Body of pancreas (tissue), 4 donors: ENCODE measurements around the gene UBE3B. TPM values are rescaled to one million over a fixed set of nuclear protein-coding genes. Genes with fewer than 3 reads are reported as not detected.

Experiments used
- ATAC-seq: fragments of 150-250 bp; one replicate; pipeline ENCODE4 v1.9.1; 2016
- DNase-seq, 4 donors: peaks; one replicate each; pipeline ENCODE4 v3.0.0-alpha.2; 2019
- H3K27ac ChIP-seq, 4 donors: fragments of 200-600 bp; sonication (generic); 1 replicate in 3 of 4; 2 replicates in 1 of 4; pipeline versions ENCODE4 v1.5.1 to v1.6.1; 2016 to 2019; ENCODE audit warnings: mild to moderate bottlenecking in 1 of 4, mixed read lengths in 1 of 4, moderate library complexity in 1 of 4
- H3K27me3 ChIP-seq, 2 donors: fragments of 200-600 bp; sonication (generic); one replicate each; pipeline ENCODE4 v1.6.0; 2016; ENCODE audit warnings: mild to moderate bottlenecking in 1 of 2
- H3K36me3 ChIP-seq, 2 donors: fragments of 200-600 bp; sonication (generic); replicated peaks in 1 of 2; 2 replicates each; pipeline ENCODE4 v1.5.1; 2016; ENCODE audit warnings: low read depth in 2 of 2; ENCODE audit not compliant: insufficient read depth in 1 of 2
- H3K4me1 ChIP-seq: fragments of 200-600 bp; sonication (generic); one replicate; pipeline ENCODE4 v1.6.0; 2016
- H3K4me3 ChIP-seq, 2 donors: fragments of 200-600 bp; sonication (generic); 1 replicate in 1 of 2; 2 replicates in 1 of 2; pipeline ENCODE4 v1.5.1; 2016 to 2019
- H3K9me3 ChIP-seq, 3 donors: fragments of 200-600 bp; sonication (generic); 1 replicate in 2 of 3; 2 replicates in 1 of 3; pipeline ENCODE4 v1.5.1; 2016
- CTCF ChIP-seq, 7 experiments: fragments of 450-650 bp in 4 of 7; fragments of 200-600 bp in 3 of 7; sonication (generic) in 3 of 7; IDR thresholded peaks; one replicate each; pipeline ENCODE4 v1.5.1; 2016 to 2019; ENCODE audit warnings: antibody characterized with exemption in 7 of 7
- POLR2A ChIP-seq, 3 donors: fragments of 450-650 bp; IDR thresholded peaks; one replicate each; pipeline ENCODE4 v1.6.1; 2016; ENCODE audit warnings: antibody characterized with exemption in 3 of 3, mild to moderate bottlenecking in 2 of 3
- WGBS, 2 donors: methylation state at CpG; one replicate each; pipeline ENCODE4 v1.1.5; 2017; 5-methylcytosine and 5-hydroxymethylcytosine counted together
- intact Hi-C: fragments of 100-400 bp; cut with DNase I; formaldehyde crosslinking; loops from one replicate; pipeline ENCODE4 v1.15.1; 2023
- total RNA-seq, 2 donors: library from RNA; depleted of rRNA; stranded (reverse); fragments of >200 nt; gene quantifications; one replicate each; pipeline ENCODE4 v1.1.0, GENCODE V29; 2016

The UBE3B gene
- total RNA-seq, 2 donors from 2014 or later, result 18.9 to 33.9 TPM

GRCh38 chr12:109463756-109464155 is 13.7 kb upstream of the UBE3B start:
- Histone ChIP-seq H3K27ac (peak overlapping the region; percentile 61 to 86 (median 80)), H3K4me3 (no peak overlapping the region), H3K9me3 (no peaks in the 10 kb centered on the region), H3K4me1 (peaks cover 43% of the 10 kb centered on the region), H3K27me3 (no peaks in the 10 kb centered on the region), H3K36me3 (no peaks in the 10 kb centered on the region)
- ATAC-seq (no peak), DNase-seq (no peak)
- TF ChIP-seq CTCF (IDR thresholded peaks at IDR 0.05) (no peak), POLR2A (IDR thresholded peaks at IDR 0.05) (no peak)
- WGBS, 2 donors, result 44 to 76% methylated on average over 3 to 5 of the region's 5 CpGs
- intact Hi-C loops, result no loop called here

- no peak for ATAC-seq
- peaks cover 0 to 1% of the 10 kb centered on the region in 2 donors for H3K36me3 ChIP-seq
- no peaks in the 10 kb centered on the region for H3K27me3 ChIP-seq
- H3K9me3 ChIP-seq, result no peaks in the 10 kb centered on the region
- peak overlapping the region in 1 of 4 donors; percentile 86 for H3K27ac ChIP-seq
- no peak for TF ChIP-seq POLR2A (IDR thresholded peaks at IDR 0.05)
- TF ChIP-seq CTCF (IDR thresholded peaks at IDR 0.05), result no peak
- no peak for DNase-seq
- H3K4me1 ChIP-seq, result peaks cover 43% of the 10 kb centered on the region
- intact Hi-C loops, result no loop called here
- WGBS, 2 donors, result 87 to 89% methylated on average over 14 of the region's 14 CpGs
- H3K4me3 ChIP-seq, result no peak overlapping the region
Measured at GRCh38 chr12:109464642-109465351, 12.6 kb upstream of the UBE3B start.

GRCh38 chr12:109466305-109466704 is 11.1 kb upstream of the UBE3B start:
- Histone ChIP-seq H3K4me3 (no peak overlapping the region), H3K4me1 (peaks cover 34% of the 10 kb centered on the region), H3K36me3 (peaks cover 0 to 1% of the 10 kb centered on the region in 2 donors), H3K9me3 (no peaks in the 10 kb centered on the region), H3K27me3 (no peaks in the 10 kb centered on the region), H3K27ac (no peak overlapping the region)
- ATAC-seq, result no peak
- TF ChIP-seq CTCF (IDR thresholded peaks at IDR 0.05) (no peak), POLR2A (IDR thresholded peaks at IDR 0.05) (no peak)
- DNase-seq, result no peak
- intact Hi-C loops, result no loop called here
- WGBS, 2 donors, result 72 to 79% methylated on average over 2 of the region's 2 CpGs

GRCh38 chr12:109466821-109467220 is 10.6 kb upstream of the UBE3B start:
- ATAC-seq, result no peak
- peaks cover 29% of the 10 kb centered on the region for H3K4me1 ChIP-seq
- H3K36me3 ChIP-seq, result peaks cover 0 to 1% of the 10 kb centered on the region in 2 donors
- intact Hi-C loops, result no loop called here
- WGBS, 2 donors, result 62 to 74% methylated on average over 3 of the region's 3 CpGs
- H3K27ac ChIP-seq, result no peak overlapping the region
- TF ChIP-seq CTCF (IDR thresholded peaks at IDR 0.05) (no peak), POLR2A (IDR thresholded peaks at IDR 0.05) (no peak)
- H3K27me3 ChIP-seq, result no peaks in the 10 kb centered on the region
- H3K9me3 ChIP-seq, result no peaks in the 10 kb centered on the region
- no peak for DNase-seq
- H3K4me3 ChIP-seq, result no peak overlapping the region
